Activated effector memory CD4-positive, alpha-beta T cell treated with Interleukin-2 at 50 U/mL for 16 hours (primary cell): Measurements from ENCODE around the gene ARL17A.
"Not testable (repeated sequence)": the region's sequence is repeated elsewhere in the genome, so short reads cannot be mapped to it uniquely, and the experiment has no call there.

Experiments
- DNase-seq: peaks from one replicate; pipeline ENCODE4 v3.0.0-alpha.2; 2020

The ARL17A gene

DNA sequence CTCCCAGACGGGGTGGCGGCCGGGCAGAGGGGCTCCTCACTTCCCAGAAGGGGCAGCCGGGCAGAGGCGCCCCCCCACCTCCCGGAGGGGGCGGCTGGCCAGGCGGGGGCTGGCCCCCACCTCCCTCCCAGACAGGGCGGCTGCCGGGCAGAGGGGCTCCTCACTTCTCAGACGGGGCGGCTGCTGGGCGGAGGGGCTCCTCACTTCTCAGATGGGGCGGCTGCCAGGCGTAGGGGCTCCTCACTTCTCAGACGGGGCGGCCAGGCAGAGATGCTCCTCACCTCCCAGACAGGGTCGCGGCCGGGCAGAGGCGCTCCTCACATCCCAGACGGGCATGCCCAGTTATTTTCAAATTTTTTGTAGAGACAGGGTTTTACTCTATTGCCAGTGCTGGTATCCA, 44.8 kb downstream of the ARL17A start:
- DNase-seq, result not testable (repeated sequence)

DNA sequence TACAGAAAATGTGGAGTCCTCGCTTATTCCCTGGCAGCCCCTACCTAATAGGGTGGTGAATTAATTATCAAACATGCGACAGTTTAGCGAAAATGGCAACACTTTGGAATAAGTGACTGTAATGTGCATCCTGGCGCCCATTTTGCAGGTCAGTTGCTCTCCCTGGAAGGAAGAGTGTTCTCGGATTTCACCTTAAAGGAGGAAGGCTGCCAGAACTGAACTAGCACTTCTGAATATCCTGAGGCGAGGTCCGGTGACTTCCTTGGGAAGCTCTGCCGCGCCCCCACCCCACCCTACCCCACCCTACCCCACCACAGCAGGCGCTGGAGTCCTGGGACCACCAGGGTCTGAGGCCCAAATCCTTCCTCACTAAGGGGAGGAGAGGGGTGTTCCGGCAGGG, 67.3 kb downstream of the ARL17A start, which contains the start of gene LRRC37A2:
Gene LRRC37A2, plus strand, starts transcription at position 301 of the 400 bp plus-strand sequence. CDS start 245 bp downstream, outside the sequence.
- DNase-seq, result not testable (repeated sequence)

DNA sequence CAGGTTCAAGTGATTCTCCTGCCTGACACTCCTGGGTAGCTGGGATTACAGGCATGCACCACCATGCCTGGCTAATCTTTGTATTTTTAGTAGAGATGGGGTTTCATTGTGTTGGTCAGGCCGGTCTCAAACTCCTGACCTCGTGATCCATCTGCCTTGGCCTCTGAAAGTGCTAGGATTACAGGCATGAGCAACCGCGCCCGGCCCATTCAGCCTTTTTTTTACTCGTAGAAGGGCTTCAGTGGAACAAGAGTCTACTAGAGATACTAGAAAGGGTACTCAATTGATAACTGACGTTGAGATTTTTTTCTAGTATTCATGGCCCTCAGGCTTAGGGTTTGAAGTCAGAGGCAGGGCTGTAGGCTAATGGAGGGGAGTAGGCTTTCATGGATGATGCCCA, 73.6 kb downstream of the ARL17A start:
- DNase-seq, result not testable (repeated sequence)

DNA sequence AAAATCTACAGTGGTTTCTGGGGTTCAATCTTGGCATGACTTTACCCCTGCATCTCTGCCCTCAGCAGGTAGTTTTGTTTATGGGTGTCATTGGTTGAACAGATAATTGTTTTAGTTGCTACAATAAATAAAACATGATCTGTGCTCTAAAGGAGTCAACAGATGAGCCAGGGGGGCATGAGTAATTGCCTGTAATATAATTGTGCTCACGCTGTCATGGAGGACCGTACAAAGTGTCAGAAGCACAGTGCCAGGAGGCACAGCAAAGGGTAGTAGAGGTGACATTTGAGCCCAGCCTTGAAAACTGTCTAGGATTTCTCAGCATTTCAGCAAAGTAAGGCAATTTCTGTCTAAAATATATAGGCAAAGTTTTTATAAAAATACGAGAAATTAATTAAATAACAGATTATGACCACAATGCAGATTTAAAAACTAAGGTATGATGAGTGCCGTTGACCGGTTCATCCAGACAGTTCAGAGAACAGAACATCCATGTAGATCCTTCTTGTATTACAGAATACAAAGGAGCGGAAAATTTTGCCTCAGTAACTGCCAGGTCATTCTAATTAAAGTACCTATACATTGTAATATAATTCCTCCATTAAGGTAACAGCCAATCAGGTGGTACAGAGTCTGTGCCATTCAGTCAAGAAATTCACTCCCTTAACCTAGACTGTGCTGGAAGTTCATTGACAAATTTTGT, 79.9 kb downstream of the ARL17A start:
- not testable (repeated sequence) for DNase-seq

DNA sequence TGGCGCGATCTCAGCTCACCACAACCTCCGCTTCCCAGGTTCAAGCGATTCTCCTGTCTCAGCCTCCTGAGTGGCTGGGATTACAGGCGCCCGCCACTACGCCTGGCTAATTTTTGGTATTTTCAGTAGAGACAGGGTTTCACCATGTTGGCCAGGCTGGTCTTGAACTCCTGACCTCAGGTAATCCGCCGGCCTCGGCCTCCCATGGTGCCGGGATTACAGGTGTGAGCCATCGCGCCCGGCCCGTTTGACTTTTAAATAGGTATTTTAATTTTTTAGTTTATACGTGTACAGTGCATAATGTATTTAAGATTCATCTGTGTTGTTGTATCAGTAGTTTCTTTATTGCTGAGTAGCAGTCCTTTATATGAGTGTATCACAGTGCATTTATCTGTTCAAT, 87.5 kb downstream of the ARL17A start:
- not testable (repeated sequence) for DNase-seq

DNA sequence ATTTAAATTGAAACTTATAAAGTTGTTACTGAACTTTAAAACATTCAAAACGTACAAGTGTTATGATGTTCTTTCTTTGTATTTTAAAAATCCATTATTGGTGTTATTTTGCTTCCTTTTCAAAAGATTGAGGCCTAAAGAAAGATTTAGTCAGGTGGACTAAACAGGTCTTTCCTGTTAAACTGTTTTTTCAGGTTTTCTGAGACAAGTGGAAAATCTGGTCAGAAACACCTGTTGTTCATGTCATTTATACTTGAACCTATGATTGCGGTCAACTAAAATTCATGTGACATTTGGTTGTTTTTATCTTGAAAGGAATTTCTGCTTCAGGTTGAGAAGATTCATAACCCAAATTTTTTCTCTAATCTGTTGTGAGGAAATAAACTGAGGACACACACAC, 98.2 kb downstream of the ARL17A start:
- not testable (repeated sequence) for DNase-seq

DNA sequence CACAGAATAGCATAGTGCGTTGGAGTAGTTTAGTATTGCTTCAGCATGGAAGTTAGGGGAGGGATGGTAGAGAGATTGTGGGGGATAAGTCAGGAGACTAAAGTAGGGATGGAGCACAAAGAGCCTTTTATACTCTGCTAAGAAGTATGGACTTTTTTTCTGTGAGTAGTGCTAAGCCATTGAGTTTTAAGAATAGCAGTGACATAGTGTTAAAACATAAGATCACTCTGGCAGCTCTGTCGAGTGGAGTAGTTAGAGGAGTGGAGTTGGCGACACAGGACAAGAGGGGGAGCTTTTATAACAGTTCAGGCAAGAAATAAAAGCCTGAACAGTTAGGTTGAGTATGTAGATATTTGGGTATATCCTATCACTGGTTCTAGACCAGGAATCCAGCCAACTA, 100.7 kb downstream of the ARL17A start:
- DNase-seq, result not testable (repeated sequence)

DNA sequence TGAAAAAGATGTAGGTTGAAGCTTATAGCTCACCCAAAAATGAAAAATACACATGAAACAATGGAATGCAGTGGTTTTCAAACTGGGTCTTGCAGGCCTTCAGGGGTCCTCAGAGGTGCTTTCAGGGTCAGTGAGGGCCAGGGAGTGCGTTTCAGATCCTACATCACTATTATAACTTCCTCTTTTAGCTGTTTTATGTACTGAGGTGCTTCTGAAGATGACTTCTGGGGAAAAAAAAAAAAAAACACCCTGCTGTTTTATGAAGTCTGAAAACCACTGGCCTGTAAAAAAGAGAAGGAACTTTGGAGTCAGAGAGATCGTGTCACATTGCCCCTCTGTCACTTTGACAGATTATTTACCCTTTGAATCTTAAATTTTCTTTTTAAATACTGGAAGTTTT, 103.9 kb downstream of the ARL17A start:
- DNase-seq, result not testable (repeated sequence)

DNA sequence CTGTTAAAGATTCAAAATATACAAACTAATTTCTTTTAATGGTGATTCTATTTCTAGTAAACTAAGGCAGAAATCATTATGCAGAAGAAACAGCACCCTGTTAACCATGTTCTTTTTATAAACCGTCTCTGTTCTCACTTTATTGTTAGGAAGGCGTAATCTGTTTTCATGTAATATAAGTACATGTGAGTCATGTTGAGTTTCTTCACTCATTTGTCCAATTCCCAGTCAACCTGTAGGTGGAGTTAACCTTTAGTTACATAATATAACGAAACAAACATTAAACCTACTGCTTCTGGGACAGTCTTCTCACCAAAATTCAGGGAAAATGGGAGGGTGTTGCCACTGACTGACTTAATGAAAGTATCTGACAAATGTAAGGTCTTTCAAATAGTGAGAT, 105.0 kb downstream of the ARL17A start:
- not testable (repeated sequence) for DNase-seq

DNA sequence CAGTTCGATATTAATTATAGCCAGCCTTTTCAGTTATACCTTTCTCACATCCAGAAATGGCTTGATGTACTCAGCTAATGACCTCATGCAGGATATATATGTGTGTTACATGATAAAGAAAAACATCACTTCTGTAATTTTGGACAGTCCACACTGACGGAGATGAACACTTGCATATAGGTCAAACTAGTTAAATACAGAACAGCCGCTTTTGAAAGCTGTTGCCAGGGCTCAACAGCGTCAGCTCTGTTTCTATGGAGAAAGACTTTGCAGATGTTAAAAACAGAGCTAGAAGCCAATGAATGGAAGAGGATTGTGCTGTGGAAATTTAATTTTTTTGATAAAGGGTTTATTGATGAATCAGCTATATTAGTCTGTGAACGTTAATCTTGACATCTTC, 111.9 kb downstream of the ARL17A start:
- DNase-seq, result not testable (repeated sequence)
